ENCODE results near the gene PCDH9.

PCDH9 gene

GRCh38 chr13:66528944-66529576 is 701.1 kb downstream of the PCDH9 start:
- no peak for DNase-seq (ENCODE audit: low read depth in 2 of 2)

GRCh38 chr13:66528180-66528579 is 702.0 kb downstream of the PCDH9 start:
- DNase-seq (ENCODE audit: low read depth in 2 of 2) = no peak

GRCh38 chr13:66520511-66521355 is 709.4 kb downstream of the PCDH9 start:
- no peak for DNase-seq (ENCODE audit: low read depth in 2 of 2)

- no peak for DNase-seq (ENCODE audit: low read depth in 2 of 2)
Observed at GRCh38 chr13:66519259-66519658, 710.9 kb downstream of the PCDH9 start.

GRCh38 chr13:66518068-66518467 is 712.1 kb downstream of the PCDH9 start:
- DNase-seq (ENCODE audit: low read depth in 2 of 2) = no peak

GRCh38 chr13:66513728-66514127 is 716.4 kb downstream of the PCDH9 start:
- DNase-seq (ENCODE audit: low read depth in 2 of 2) = no peak

GRCh38 chr13:66509175-66509574 is 721.0 kb downstream of the PCDH9 start:
- DNase-seq (ENCODE audit: low read depth in 2 of 2) = no peak

- DNase-seq (ENCODE audit: low read depth in 2 of 2) = no peak
Observed at GRCh38 chr13:66508153-66508909, 721.8 kb downstream of the PCDH9 start.

GRCh38 chr13:66506979-66507378 is 723.2 kb downstream of the PCDH9 start:
- no peak for DNase-seq (ENCODE audit: low read depth in 2 of 2)

- DNase-seq (ENCODE audit: low read depth in 2 of 2) = no peak
Observed at GRCh38 chr13:66506051-66506777, 723.9 kb downstream of the PCDH9 start.

- DNase-seq (ENCODE audit: low read depth in 2 of 2) = no peak
Observed at GRCh38 chr13:66503890-66504289, 726.2 kb downstream of the PCDH9 start.

GRCh38 chr13:66501181-66501580 is 729.0 kb downstream of the PCDH9 start:
- no peak for DNase-seq (ENCODE audit: low read depth in 2 of 2)

GRCh38 chr13:66492479-66492878 is 737.7 kb downstream of the PCDH9 start:
- DNase-seq (ENCODE audit: low read depth in 2 of 2) = no peak

GRCh38 chr13:66491251-66491650 is 738.9 kb downstream of the PCDH9 start:
- no peak for DNase-seq (ENCODE audit: low read depth in 2 of 2)

GRCh38 chr13:66489586-66489985 is 740.5 kb downstream of the PCDH9 start:
- DNase-seq (ENCODE audit: low read depth in 2 of 2) = no peak

GRCh38 chr13:66489172-66489571 is 741.0 kb downstream of the PCDH9 start:
- DNase-seq (ENCODE audit: low read depth in 2 of 2) = no peak

GRCh38 chr13:66483712-66484111 is 746.4 kb downstream of the PCDH9 start:
- no peak for DNase-seq (ENCODE audit: low read depth in 2 of 2)

- no peak for DNase-seq (ENCODE audit: low read depth in 2 of 2)
Observed at GRCh38 chr13:66482836-66483235, 747.3 kb downstream of the PCDH9 start.

- no peak for DNase-seq (ENCODE audit: low read depth in 2 of 2)
Observed at GRCh38 chr13:66477816-66478215, 752.3 kb downstream of the PCDH9 start.

- DNase-seq (ENCODE audit: low read depth in 2 of 2) = no peak
Observed at GRCh38 chr13:66475061-66475460, 755.1 kb downstream of the PCDH9 start.

- DNase-seq (ENCODE audit: low read depth in 2 of 2) = no peak
Observed at GRCh38 chr13:66469745-66470144, 760.4 kb downstream of the PCDH9 start.

GRCh38 chr13:66468656-66469055 is 761.5 kb downstream of the PCDH9 start:
- no peak for DNase-seq (ENCODE audit: low read depth in 2 of 2)

Measured in stimulated activated CD8-positive, alpha-beta memory T cell treated with anti-CD3 and anti-CD28 coated beads, Interleukin-2, amount 100 ng/mL, for 48 hours (primary cell).